IPS-18c (cell line): ENCODE results near the gene PTDSS2.
"Not testable (repeated sequence)": the region's sequence is repeated elsewhere in the genome, so short reads cannot be mapped to it uniquely, and the experiment has no call there.

Source experiments
- H3K4me3 ChIP-seq: 2 replicates; pipeline ENCODE4 v1.7.0; 2013; ENCODE audit warnings: low read depth, mild to moderate bottlenecking, low read length, moderate library complexity; ENCODE audit not compliant: insufficient read depth
- H3K9me3 ChIP-seq: one replicate; pipeline ENCODE4 v1.6.1; 2013; ENCODE audit warnings: mild to moderate bottlenecking, low read length, moderate library complexity; ENCODE audit not compliant: control insufficient read depth, insufficient read depth

PTDSS2 gene

DNA sequence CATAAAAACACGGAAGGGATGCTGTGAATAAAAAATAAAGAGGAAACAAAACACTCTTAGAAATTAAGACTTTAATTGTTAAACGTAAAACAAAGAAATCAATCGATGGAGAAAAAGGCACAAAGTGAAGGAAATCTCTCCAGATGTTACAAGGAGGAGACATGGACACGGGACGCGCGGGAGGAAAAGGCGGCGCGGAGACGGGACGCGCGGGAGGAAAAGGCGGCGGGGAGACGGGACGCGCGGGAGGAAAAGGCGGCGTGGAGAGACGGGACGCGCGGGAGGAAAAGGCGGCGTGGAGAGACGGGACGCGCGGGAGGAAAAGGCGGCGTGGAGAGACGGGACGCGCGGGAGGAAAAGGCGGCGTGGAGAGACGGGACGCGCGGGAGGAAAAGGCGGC, 25.3 kb upstream of the PTDSS2 start:
- not testable (repeated sequence) for H3K9me3 ChIP-seq, H3K4me3 ChIP-seq

DNA sequence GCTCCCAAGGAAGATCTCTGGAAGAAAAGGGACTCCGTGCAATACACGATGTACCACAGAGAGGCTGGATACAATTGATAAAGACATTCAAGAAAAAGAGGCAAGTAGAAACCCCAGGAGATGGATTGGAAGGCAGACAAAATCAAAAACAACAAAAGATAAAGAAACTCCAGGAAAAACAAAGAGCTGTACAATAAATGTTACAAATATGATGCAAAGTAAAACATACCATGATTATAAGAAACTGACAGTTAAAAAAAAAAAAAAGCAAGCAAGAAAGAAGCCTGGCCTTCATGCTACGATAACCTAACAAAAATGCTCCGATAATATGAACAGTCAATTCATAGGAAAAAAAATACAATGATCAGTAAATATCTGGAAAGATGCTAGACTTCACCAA, 24.8 kb upstream of the PTDSS2 start:
- H3K9me3 ChIP-seq: peaks cover 2% of the 10 kb centered on the region
- H3K4me3 ChIP-seq: no peak overlapping the region

DNA sequence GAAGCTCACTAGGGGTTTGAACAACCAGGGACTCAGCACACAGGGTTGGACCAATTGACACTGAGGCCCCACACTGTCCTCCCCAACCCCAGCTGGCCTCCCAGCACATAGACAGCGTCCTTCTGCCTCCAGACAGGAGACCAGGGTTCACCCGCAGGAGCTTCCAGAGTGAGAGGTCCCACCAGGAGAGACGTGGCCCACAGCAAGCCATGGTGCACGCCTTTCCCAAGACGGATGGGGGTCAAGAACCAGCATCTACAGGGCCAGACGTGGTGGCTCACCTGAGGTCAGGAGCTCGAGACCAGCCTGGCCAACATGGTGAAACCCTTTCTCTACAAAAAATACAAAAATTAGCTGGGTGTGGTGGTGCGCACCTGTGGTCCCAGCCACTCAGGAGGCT, 23.2 kb upstream of the PTDSS2 start:
- H3K4me3 ChIP-seq: no peak overlapping the region
- peaks cover 2% of the 10 kb centered on the region for H3K9me3 ChIP-seq

DNA sequence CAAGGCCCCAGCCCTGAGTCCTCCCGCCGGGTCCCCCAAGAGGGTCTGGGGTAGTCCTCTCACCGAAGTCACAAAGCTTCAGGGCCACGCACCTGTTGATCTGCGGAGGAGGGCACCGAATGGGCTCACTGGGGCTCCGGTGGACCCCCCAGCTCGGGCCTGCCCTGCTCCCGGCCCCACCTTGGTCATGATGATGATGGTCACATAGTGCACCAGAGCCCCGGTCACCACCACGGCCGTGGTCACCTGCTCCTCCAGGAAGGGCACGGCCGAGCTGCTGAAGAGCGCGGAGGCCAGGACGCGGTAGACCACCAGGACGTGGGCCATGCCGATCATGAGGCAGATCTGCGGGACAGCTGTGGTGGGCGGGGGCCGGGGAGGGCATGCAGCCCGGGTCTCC, 21.8 kb upstream of the PTDSS2 start:
- Histone ChIP-seq H3K9me3 (peaks cover 2% of the 10 kb centered on the region), H3K4me3 (no peak overlapping the region)

DNA sequence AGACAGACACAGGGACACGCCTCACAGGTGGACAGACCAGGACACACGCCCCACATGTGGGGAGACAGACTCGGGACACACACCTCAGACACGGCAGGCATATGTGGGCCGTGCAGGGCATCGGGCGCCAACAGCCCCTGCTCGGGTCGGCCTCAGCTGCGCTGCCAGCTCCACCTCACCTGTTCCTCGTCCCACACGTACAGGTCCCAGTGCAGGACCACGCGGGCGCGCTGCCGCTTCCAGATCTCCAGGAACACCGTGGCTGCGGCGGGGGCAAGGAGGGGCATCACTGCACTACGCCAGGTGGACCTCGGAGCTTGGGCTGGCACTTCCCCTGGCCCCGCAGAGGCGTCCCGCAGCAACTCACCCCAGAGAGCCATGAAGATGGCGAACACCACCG, 20.7 kb upstream of the PTDSS2 start:
- H3K9me3 ChIP-seq: peaks cover 2% of the 10 kb centered on the region
- H3K4me3 ChIP-seq: no peak overlapping the region

DNA sequence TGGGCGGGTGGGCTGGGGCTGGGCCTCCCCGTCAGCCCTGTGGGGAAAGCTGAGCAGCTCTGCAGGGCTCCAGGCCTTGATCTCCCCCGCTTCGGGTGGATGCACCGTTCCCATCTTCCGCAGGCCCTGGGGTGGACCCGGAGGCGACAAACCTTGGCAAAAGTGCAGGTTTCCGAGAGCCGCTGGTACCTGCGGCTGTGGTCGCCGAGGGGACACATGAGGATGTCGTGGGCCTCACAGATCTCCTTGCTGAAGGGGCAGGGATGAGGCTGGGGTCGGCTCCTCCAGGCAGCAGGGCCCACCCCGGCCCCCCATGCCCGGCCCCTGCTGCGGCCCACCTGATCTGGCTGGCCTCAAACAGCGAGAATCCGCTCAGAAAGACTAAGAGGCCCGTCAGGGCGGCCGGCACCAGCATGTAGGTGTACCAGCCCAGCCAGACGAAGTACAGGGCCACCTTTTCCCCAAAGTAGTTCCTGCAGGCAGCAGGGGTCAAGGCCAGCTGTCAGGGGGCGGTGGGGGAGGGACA, 20.1 kb upstream of the PTDSS2 start:
- Histone ChIP-seq H3K4me3 (no peak overlapping the region), H3K9me3 (peaks cover 2% of the 10 kb centered on the region)

DNA sequence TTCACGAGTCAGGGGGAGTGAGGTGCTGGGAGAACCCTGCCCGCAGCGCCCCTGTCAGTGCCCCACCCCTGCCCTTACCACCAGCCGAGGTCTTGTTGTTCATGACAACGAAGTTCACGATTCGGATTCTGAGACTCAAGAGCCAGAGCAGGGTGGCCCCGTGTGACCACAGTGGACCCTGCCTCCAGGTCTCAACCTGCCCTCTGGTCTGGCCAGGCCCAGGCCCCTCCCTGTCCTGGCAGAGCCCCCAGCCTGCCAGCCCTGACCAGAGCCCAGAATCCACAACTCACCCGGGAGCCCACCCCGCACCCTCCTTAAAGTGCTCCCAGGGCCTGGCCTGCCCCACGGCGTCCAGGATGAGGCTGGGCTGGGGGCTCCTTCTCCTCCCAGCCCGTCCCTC, 18.2 kb upstream of the PTDSS2 start:
- no peak overlapping the region for H3K4me3 ChIP-seq
- H3K9me3 ChIP-seq: no peaks in the 10 kb centered on the region

DNA sequence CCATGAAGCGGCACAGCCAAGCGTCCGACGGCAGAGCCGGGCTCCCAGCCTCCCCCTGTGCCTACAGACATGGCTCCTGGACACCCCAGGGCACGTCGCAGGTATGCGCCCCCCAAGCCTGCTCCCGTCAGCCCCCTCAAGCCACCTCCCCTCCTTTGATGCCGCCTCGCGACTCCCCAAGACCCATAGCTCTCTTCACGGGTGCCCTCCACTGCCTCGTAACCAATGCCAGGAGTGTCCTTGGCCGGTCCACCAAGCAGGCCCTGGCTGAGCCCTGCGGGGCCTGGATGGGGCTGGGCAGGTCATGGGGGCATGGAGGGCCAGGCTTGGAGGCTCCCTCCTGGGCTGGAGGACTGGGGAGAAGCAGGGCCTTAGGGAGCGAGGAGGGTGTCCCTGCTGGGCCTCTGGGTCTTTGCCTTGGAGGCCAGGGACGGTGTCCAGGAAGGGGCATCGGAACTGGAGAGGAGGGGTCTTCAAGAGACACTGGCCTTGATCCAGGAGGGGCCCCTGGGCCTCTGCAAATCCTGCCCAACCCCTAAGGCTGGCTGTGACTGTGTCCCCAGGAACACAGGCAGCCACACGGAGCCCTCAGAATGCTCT, 17.5 kb upstream of the PTDSS2 start:
- H3K4me3 ChIP-seq: no peak overlapping the region
- H3K9me3 ChIP-seq: no peaks in the 10 kb centered on the region

DNA sequence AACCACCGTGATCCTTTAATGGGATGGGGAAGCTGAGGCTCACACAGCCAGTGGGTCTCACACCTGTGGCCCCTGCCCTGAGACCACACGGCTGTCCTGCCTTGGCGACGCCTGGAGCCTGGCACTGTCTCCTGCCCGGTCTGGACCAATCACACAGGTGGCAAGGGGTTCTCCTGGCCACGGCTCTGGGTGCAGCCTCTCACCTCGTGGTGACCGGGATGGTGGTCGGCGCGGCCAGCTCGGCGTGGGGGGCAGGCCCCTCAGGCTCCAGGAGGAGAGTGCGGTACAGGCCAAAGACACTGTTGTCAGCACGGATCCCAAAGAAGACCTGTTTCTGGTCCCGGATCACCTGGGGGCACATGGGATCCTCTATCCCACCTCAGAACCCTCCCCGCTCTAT, 17.0 kb upstream of the PTDSS2 start:
- Histone ChIP-seq H3K9me3 (no peaks in the 10 kb centered on the region), H3K4me3 (no peak overlapping the region)

DNA sequence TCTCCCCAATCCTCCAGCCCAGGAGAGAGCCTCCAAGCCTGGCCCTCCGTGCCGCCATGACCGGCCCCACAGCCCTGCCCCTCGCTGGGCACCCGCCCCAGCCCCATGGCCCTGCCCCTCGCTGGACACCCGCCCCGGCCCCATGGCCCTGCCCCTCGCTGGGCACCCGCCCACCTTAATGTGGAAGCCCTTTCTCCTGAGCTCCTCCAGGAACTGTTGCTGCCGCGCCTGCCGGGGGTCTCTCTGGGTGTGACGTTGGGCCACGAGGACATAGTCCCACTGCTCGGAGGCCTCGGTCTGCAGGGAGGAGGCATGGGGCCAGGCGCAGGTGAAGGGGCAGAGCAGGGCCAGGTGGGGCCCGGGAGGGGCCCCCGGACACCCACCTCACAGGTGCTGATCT, 16.4 kb upstream of the PTDSS2 start:
- Histone ChIP-seq H3K9me3 (no peaks in the 10 kb centered on the region), H3K4me3 (no peak overlapping the region)

DNA sequence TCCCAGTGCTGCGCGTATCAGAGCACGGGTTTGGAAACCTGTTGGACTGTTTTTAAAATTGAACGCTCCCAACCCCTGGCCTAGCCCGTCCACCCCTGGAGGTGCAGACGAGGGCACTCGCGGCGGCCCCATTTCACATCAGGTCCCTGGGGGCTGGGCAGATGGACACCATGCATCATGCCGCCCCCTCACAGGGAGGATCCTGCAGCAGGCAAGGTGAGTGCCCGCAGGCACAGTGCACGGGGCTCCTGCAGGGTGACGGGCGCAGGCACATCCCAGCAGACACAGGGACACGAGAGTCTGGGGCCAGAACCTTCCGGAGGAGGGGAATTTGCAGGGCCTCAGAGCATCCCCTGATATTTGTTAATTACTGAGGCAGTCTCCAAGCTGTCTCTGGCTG, 15.6 kb upstream of the PTDSS2 start:
- no peak overlapping the region for H3K4me3 ChIP-seq
- H3K9me3 ChIP-seq: no peaks in the 10 kb centered on the region

DNA sequence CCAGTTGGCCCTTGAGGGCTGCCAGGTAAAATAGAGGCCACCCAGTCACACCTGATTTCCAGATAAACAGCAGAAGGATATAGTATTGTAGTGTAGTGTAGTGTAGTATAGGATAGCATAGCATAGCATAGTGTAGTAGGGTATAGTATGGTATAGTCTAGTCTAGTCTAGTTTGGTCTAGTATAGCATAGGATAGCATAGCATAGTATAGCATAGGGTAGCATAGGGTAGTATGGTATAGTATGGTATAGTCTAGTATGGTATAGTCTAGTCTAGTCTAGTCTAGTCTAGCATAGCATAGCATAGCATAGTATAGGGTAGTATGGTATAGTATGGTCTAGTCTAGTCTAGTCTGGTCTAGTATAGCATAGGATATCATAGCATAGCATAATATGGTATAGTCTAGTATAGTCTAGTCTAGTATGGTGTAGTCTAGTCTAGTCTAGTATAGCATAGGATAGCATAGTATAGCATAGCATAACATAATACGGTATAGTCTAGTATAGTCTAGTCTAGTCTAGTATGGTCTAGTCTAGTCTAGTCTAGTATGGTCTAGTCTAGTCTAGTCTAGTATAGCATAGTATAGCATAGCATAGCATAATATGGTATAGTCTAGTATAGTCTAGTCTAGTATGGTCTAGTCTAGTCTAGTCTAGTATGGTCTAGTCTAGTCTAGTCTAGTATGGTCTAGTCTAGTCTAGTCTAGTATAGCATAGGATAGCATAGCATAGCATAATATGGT, 14.9 kb upstream of the PTDSS2 start:
- H3K4me3 ChIP-seq, H3K9me3 ChIP-seq: not testable (repeated sequence)

DNA sequence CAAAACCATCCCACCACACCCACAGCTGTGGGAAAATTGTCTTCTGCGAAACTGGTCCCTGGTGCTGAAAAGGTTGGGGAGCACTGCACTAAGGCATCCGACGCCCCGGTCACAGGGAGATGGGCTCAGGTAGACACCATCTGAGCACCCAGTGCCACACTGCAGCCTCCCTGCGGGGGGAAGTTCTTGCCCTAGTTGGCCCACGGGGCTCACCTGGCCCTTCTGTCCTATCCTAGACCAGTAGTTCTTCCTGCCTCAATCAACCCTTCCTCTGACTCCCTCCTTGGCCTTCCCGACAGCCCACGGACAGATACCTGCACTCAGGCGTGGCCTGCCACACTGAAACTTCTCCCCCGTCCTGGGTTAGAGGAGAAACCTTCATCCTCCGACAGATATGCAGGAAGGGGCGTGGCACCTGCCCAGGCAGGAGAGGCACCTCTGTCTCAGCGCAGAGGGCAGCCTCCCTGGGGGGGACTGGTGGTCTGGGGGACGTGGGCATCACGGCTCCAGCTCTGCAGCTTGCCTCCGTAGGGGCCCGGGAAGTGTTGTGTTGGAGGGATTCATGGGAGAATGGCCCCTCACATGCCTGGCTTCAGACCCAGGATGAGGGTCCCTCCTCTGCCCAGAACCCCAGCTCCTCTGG, 12.7 kb upstream of the PTDSS2 start:
- Histone ChIP-seq H3K9me3 (no peaks in the 10 kb centered on the region), H3K4me3 (no peak overlapping the region)

DNA sequence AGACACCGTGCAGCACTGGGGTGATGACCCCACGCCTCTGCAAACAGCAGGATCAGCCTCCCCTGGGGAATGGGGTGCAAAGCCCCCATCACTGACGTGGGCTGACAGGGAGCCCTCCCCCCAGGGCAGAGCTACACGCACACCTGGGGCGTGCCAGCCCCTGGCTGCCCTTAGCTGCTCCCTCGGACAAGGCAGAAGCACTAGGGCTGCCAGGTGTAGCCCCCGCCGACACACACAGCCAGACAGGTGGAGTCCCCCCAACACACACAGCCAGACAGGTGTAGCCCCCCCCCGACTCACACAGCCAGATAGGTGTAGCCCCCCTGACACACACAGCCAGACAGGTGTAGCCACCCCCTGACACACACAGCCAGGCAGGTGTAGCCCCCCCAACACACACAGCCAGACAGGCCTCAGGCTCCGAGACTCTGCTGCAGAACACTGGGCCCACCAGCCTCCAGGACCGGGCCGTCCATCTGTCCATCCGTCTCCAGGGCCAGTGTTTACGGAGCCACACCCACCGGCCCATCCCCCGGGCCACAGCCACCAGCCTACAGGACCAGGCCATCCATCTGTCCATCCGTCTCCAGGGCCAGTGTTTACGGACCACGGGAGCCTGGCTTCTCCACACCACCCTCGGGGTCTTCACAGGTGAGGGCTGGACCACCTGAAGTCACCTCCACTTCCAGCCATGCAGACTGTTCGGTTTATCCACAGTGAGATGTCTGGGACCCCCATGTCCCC, 11.8 kb upstream of the PTDSS2 start:
- H3K4me3 ChIP-seq: no peak overlapping the region

DNA sequence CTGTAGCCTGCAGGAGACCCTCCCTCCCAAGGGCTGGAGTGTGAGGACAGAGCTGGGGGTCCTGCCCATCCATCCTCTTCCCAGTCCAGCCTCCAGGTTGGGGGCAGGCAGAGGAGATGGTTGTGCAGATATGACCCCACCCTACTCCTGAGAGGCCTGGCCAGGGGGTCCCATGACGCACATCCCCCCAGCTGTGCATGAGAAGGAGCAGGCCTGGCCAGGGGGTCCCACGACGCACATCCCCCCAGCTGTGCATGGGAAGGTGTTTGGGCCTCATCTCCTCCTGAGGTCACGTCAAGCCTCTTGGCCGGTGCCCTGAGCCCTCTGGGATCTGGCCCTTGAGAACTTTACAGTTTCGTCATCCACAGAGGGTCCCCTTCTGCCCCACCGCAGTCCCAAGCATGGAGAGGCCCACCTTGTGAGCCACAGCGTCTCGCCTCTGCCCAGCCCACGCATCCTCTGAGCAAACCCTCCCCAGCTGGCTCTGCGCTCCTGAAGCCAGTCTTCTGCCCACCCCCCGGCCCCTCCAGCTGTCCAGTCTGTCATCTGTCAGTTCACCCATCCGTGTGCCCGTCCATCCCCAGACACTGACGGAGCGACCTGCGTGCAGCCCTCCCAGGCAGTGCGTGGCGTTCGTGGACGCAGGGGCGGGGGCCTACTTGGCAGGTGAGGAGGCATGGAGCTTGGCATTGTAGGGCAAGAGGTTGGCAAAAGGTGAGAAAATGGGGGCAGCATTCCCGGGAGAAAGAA, 10.6 kb upstream of the PTDSS2 start:
- Histone ChIP-seq H3K9me3 (no peaks in the 10 kb centered on the region), H3K4me3 (no peak overlapping the region; the same call in 1 of the 2 replicates)

More for the DNA sequence above, 11.8 kb upstream of the PTDSS2 start:
- H3K9me3 ChIP-seq: no peaks in the 10 kb centered on the region

DNA sequence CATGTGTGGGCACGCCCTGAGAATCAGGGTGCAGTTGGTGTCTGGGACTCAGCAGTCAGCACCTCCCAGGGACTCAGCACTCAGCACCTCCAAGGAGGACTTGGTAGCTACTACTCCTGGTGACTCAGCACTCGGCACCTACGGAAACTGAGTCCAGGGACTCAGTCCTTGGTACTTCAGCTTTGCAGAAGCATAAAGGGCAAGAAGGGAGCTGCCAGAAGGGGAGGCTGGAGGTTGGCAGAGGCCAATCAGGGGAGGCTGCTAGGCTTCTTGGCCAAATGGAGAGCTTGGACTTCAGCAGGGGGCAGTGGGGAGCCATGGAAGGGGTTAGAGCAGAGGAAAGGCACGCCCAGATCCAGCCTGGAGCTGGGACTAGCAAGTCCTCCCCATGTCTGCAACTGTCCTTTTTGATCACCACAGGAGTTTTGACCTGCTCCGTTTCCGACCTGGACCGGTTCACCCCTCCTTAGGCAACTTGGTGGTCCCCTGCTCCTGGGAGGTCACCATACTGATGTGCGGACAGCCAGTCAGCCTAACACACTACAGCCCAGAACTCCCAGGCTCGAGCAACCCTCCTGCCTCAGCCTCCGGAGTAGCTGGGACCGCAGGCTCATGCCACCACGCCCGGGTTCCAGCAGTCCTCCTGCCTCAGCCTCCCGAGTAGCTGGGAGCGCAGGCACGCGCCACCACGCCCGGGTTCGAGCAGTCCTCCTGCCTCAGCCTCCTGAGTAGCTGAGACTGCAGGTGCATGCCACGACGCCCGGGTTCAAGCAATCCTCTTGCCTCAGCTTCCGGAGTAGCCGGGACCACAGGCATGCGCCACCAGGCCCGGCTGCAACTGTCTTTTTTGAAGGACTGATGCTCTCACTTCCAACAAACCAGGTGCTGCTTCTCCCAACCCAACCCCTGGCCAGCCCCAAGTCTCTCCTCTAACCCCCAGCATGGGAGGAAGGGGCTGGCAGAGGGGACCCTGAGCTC, 9.7 kb upstream of the PTDSS2 start:
- Histone ChIP-seq H3K9me3 (no peaks in the 10 kb centered on the region), H3K4me3 (no peak overlapping the region; the same call in 1 of the 2 replicates)
